Naive B cell (primary cell): ENCODE data around the gene SLU7. TPM values are rescaled to one million over a fixed set of nuclear protein-coding genes. Genes with fewer than 3 reads are reported as not detected.

Experiments used
- ATAC-seq, 2 donors: fragments of 150-1000 bp; cut with Tn5 transposase; 2 replicates each; pipeline ENCODE4 v1.10.0; 2021; ENCODE audit warnings: low read depth in 2 of 2, mild to moderate bottlenecking in 2 of 2, moderate library complexity in 2 of 2
- DNase-seq: peaks from one replicate; pipeline ENCODE4 v3.0.0; 2022
- H3K27ac Mint-ChIP-seq, 6 donors: one replicate each; pipeline ENCODE4 v1.8.0; 2020 to 2022; ENCODE audit warnings: mild to moderate bottlenecking in 6 of 6, mixed read lengths in 6 of 6, moderate library complexity in 5 of 6, inconsistent platforms in 2 of 6
- H3K27me3 Mint-ChIP-seq, 3 donors: one replicate each; pipeline ENCODE4 v1.8.0; 2021 to 2022; ENCODE audit warnings: mixed read lengths in 3 of 3, mild to moderate bottlenecking in 1 of 3
- H3K36me3 Mint-ChIP-seq, 2 donors: one replicate each; pipeline ENCODE4 v1.8.0; 2020 to 2022; ENCODE audit warnings: mixed read lengths in 2 of 2, inconsistent platforms in 1 of 2, mild to moderate bottlenecking in 1 of 2
- H3K4me1 Mint-ChIP-seq, 3 donors: one replicate each; pipeline ENCODE4 v1.8.0; 2020 to 2022; ENCODE audit warnings: mixed read lengths in 3 of 3, inconsistent platforms in 1 of 3, mild to moderate bottlenecking in 1 of 3, moderate library complexity in 1 of 3
- H3K4me3 Mint-ChIP-seq, 8 donors: one replicate each; pipeline ENCODE4 v1.8.0; 2020 to 2022; ENCODE audit warnings: mild to moderate bottlenecking in 8 of 8, mixed read lengths in 8 of 8, moderate library complexity in 8 of 8, inconsistent platforms in 2 of 8
- H3K9me3 Mint-ChIP-seq, 7 donors: one replicate each; pipeline ENCODE4 v1.8.0; 2020 to 2022; ENCODE audit warnings: mixed read lengths in 7 of 7, mild to moderate bottlenecking in 5 of 7, inconsistent platforms in 2 of 7, moderate library complexity in 1 of 7
- polyA plus RNA-seq, 6 donors: library from polyadenylated mRNA; unstranded; fragments of 300-500 nt; fragmentation: Illumina TruSeq; gene quantifications; one replicate each; pipeline ENCODE4 v1.2.3, GENCODE V29; 2021; ENCODE audit warnings: low read depth in 6 of 6

Gene SLU7
- polyA plus RNA-seq = 100 to 1,000 TPM in 2 of 6 donors, 10 to 100 TPM in 4; 83.6 to 115 (median 94.8) TPM

DNA sequence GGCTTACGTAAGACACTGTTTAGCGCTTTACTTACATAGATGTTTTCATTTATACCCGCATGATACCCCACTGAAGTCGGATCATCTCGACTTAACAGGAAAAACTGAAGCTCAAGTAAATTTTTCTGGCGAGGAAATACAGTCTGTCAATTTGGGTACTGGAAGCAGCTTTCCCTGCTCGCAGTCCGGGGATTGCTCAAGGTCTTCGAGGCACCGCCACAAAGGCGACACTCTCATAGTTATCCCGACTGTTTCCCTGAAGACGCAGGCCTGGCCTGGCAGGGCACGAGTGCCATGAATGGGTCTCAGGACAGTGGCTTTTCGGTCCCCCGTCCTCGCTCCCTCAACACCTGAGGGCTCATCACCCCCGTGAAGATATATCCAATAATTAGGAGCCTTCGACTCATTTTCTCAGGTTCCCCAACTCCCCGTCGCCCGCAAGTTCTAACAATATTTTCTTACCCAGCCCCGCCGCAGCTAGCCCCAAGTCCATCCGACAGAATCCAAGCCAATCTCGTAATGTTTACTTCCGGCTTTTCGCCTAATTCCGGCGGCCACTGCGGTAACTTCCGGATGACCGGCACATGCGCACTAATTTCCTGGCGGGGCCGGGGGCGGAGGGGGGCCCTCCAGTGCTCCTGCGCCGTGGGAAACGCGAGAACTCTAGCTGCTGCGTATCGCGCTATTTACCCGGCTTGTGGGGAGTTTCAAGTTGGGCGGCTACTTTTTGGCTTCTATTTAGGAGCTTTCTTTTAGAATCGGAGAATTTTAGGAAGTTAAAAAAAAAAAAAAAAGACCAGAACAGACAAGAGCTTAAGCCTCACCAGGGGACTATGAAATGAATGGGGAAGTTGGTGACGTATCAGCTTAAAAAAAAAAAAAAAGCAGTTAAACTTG, at the start of gene SLU7:
Gene SLU7 (minus strand): TSS at position 521 of the 897 bp plus-strand sequence. CDS start 3,787 bp downstream, outside the sequence.
- Mint-ChIP-seq H3K36me3 (peaks cover 0 to 6% of the 10 kb centered on the region in 2 donors), H3K4me3 (peak within 1 kb of the TSS; percentile 92 to 100 (median 97)), H3K4me1 (peaks cover 44 to 65% (median 59%) of the 10 kb centered on the region in 3 donors), H3K27me3 (no peaks in the 10 kb centered on the region), H3K9me3 (peaks cover 0 to 5% (median 0%) of the 10 kb centered on the region in 7 donors), H3K27ac (peak within 1 kb of the TSS; percentile 98 to 100 (median 99))
- DNase-seq (peak; percentile 94), ATAC-seq (peak; percentile 82 to 83)

GRCh38 chr5:160468363-160468975, 49.6 kb upstream of the SLU7 start:
- DNase-seq (no peak), ATAC-seq (no peak)
- H3K27ac Mint-ChIP-seq = peak overlapping the region; percentile 74 to 99 (median 95)
- H3K27me3 Mint-ChIP-seq = peaks cover 15 to 65% (median 29%) of the 10 kb centered on the region in 3 donors
- peaks cover 42 to 70% (median 44%) of the 10 kb centered on the region in 3 donors for H3K4me1 Mint-ChIP-seq
- no peaks in the 10 kb centered on the region for H3K9me3 Mint-ChIP-seq
- peak overlapping the region; percentile 73 to 96 (median 90) for H3K4me3 Mint-ChIP-seq
- peaks cover 0 to 6% of the 10 kb centered on the region in 2 donors for H3K36me3 Mint-ChIP-seq

DNA sequence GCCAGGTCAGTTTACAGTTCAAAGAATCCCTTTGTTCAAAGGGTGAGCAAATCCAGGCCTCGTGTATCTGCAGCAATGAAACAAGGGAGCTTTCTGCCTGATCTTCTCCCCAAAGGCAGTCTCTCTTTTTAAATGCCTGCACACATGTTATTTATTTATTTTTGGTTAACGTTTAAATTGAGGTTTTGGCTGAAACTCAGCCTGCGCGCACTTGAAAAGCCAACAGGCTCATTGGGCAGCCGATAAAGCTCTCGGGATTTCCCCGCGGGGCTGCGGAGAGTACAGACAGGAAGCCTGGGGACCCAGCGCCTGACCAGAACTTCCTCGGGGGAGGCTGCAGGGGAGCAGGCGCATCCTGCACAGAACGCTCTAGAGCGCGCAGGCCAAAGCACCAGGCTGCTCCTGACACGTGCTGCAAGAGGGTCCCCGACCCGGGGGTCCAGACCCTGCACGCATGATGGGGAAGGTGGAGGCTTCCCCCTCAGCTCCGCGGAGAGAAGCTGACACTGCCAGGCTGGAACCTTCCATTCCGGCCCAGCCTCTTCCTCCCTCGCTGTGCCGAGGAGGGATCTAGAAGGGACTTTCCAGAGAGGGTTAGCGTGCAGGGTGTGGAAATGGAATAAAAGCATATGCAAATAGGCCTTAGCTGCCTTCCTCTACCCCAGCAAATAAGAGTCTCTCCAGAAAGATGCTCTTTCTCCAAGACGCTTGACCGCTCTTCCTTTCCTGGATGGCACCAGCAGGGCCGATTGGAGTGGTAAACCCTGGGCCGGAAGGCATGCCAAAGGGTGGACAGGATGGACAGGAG, 48.9 kb upstream of the SLU7 start:
- Mint-ChIP-seq H3K27me3 (peaks cover 15 to 61% (median 29%) of the 10 kb centered on the region in 3 donors), H3K27ac (peak overlapping the region; percentile 92 to 99 (median 95)), H3K9me3 (no peaks in the 10 kb centered on the region), H3K36me3 (peaks cover 0 to 3% of the 10 kb centered on the region in 2 donors), H3K4me1 (peaks cover 42 to 70% (median 45%) of the 10 kb centered on the region in 3 donors), H3K4me3 (peak overlapping the region; percentile 73 to 96 (median 90))
- ATAC-seq = peak; percentile 88 to 91
- peak; percentile 85 for DNase-seq

DNA sequence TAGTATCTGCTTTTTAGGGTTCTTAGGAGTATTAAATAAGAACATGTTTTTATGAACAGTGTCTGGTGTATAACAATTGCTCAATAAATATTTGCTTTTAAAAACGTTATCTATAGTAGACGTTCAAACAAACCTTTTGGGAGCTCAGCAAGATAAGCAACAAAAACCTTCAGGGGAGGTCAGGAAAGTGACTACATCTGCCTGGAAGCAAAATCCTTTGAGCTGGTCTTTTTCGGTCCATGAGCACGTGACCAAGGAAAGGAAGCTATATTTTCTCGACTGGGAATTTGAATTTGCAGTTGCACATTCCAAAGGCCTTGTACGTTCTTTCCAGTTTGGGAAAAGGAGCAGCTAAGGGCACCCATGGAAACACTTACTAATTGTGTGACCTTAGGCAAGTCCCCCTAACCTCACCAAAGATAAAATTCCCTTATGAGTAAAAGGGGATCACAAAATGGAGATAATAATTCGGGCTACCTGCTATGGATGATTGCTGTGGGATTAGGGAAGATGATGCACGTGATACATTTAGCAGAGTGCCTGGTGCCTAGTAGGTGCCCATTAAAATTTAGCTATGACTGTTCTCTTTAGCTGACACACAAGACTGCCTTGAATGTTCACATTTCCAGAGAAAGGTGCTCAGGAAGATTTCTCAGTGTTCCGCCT, 48.1 kb upstream of the SLU7 start:
- ATAC-seq (no peak), DNase-seq (no peak)
- no peaks in the 10 kb centered on the region for H3K9me3 Mint-ChIP-seq
- peak overlapping the region; percentile 41 to 99 (median 94) for H3K27ac Mint-ChIP-seq
- peaks cover 15 to 61% (median 29%) of the 10 kb centered on the region in 3 donors for H3K27me3 Mint-ChIP-seq
- H3K36me3 Mint-ChIP-seq = no peaks in the 10 kb centered on the region
- H3K4me3 Mint-ChIP-seq = peak overlapping the region; percentile 73 to 96 (median 90)
- H3K4me1 Mint-ChIP-seq = peaks cover 46 to 68% (median 52%) of the 10 kb centered on the region in 3 donors

DNA sequence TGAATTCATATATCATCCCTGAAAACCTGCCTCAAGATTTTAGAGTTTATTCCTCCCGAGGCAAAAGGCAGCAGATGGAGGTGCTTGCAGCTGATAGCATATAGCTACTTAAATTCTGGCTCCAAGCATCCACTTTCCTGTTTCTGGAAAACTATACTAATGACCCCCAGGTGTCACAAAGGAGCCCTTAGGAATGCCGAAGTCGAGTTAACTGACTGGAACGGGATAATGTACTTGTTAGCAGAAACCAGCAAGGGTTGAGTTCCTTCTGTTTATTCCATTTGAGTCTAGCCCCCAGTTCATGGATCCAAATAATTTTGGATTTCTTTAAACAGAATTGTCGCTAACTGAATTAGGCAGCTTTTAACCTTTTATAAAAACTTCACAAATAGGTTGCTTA, 47.2 kb upstream of the SLU7 start:
- Mint-ChIP-seq H3K4me3 (no peak overlapping the region), H3K36me3 (no peaks in the 10 kb centered on the region), H3K27me3 (peaks cover 15 to 55% (median 29%) of the 10 kb centered on the region in 3 donors), H3K27ac (peak overlapping the region in 3 of 6 donors; percentile 10 to 92 (median 41)), H3K4me1 (peaks cover 46 to 61% (median 52%) of the 10 kb centered on the region in 3 donors), H3K9me3 (peaks cover 0 to 2% (median 0%) of the 10 kb centered on the region in 7 donors)
- DNase-seq (no peak), ATAC-seq (no peak)

DNA sequence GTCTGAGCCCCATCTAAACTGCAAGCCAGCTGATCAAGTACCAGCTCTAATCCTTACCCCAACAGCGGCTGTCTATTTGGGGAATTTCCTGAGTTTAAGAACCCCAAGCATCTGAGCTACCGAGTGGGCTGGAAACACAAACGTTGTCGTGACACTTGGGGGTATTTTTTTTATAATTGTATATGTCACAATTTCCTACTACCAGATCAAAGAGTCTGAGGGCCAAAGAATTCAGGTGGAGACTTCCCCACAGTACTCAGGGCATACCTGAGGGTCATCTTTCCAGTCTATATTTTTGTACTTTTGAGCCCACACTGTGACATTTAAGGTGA, 45.6 kb upstream of the SLU7 start:
- no peak overlapping the region for H3K4me3 Mint-ChIP-seq
- H3K4me1 Mint-ChIP-seq = peaks cover 36 to 46% (median 40%) of the 10 kb centered on the region in 3 donors
- peaks cover 0 to 2% (median 0%) of the 10 kb centered on the region in 7 donors for H3K9me3 Mint-ChIP-seq
- peak overlapping the region in 1 of 6 donors; percentile 1 for H3K27ac Mint-ChIP-seq
- ATAC-seq (no peak), DNase-seq (no peak)
- peaks cover 9 to 55% (median 21%) of the 10 kb centered on the region in 3 donors for H3K27me3 Mint-ChIP-seq
- no peaks in the 10 kb centered on the region for H3K36me3 Mint-ChIP-seq

- DNase-seq (no peak), ATAC-seq (no peak)
- H3K4me1 Mint-ChIP-seq = peaks cover 31 to 40% (median 34%) of the 10 kb centered on the region in 3 donors
- no peaks in the 10 kb centered on the region for H3K36me3 Mint-ChIP-seq
- peaks cover 14 to 57% (median 21%) of the 10 kb centered on the region in 3 donors for H3K27me3 Mint-ChIP-seq
- peaks cover 0 to 2% (median 0%) of the 10 kb centered on the region in 7 donors for H3K9me3 Mint-ChIP-seq
- no peak overlapping the region for H3K4me3 Mint-ChIP-seq
- peak overlapping the region in 2 of 6 donors; percentile 1 to 59 for H3K27ac Mint-ChIP-seq
Measured at GRCh38 chr5:160463740-160464465, 45.0 kb upstream of the SLU7 start.

DNA sequence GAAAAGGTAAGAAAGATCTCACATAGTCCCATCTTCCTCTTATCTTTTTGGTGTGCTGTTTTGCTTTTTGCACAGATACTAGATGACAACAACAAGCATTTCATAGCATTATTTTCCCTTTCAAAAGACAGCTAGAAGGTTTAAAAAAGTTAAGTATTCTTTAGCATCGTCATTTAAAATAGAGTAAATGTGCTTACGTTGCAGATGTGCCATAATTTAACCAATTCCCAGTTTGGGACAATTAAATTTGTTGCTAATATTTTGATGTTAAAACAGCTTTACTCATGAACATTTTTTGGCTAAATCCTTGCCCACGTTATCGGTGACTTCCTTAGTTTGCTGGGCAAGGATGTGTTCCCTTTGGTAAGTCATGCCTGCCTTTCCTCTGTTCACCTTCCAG, 44.3 kb upstream of the SLU7 start:
- Mint-ChIP-seq H3K36me3 (no peaks in the 10 kb centered on the region), H3K27ac (no peak overlapping the region), H3K27me3 (peaks cover 17 to 56% (median 23%) of the 10 kb centered on the region in 3 donors), H3K4me3 (no peak overlapping the region), H3K4me1 (peaks cover 26 to 34% (median 28%) of the 10 kb centered on the region in 3 donors), H3K9me3 (peaks cover 0 to 2% (median 0%) of the 10 kb centered on the region in 7 donors)
- no peak for ATAC-seq
- no peak for DNase-seq

GRCh38 chr5:160462167-160462566, 43.3 kb upstream of the SLU7 start:
- H3K4me3 Mint-ChIP-seq = no peak overlapping the region
- ATAC-seq (peak in 1 of 2 donors; percentile 20), DNase-seq (no peak)
- peaks cover 0 to 2% (median 0%) of the 10 kb centered on the region in 7 donors for H3K9me3 Mint-ChIP-seq
- peaks cover 17 to 47% (median 23%) of the 10 kb centered on the region in 3 donors for H3K27me3 Mint-ChIP-seq
- peaks cover 16 to 23% (median 17%) of the 10 kb centered on the region in 3 donors for H3K4me1 Mint-ChIP-seq
- no peak overlapping the region for H3K27ac Mint-ChIP-seq
- H3K36me3 Mint-ChIP-seq = no peaks in the 10 kb centered on the region

- Mint-ChIP-seq H3K36me3 (no peaks in the 10 kb centered on the region), H3K27ac (no peak overlapping the region), H3K27me3 (peaks cover 20 to 46% (median 21%) of the 10 kb centered on the region in 3 donors), H3K4me1 (peaks cover 8 to 15% (median 9%) of the 10 kb centered on the region in 3 donors), H3K4me3 (no peak overlapping the region), H3K9me3 (peaks cover 0 to 2% (median 0%) of the 10 kb centered on the region in 7 donors)
- DNase-seq (no peak), ATAC-seq (no peak)
Measured at GRCh38 chr5:160461378-160461777, 42.5 kb upstream of the SLU7 start.

- Mint-ChIP-seq H3K27ac (no peak overlapping the region), H3K36me3 (no peaks in the 10 kb centered on the region), H3K4me1 (peaks cover 8 to 10% (median 8%) of the 10 kb centered on the region in 3 donors), H3K4me3 (no peak overlapping the region), H3K9me3 (peaks cover 0 to 2% (median 0%) of the 10 kb centered on the region in 7 donors), H3K27me3 (peaks cover 19 to 53% (median 27%) of the 10 kb centered on the region in 3 donors)
- ATAC-seq (no peak), DNase-seq (no peak)
Measured at GRCh38 chr5:160460377-160461049, 41.6 kb upstream of the SLU7 start.
